Gastrocnemius medialis (tissue), 4 donors: ENCODE measurements around the gene RFC5.

Source experiments
- CTCF ChIP-seq, 5 experiments: fragments of 450-650 bp in 3 of 5; fragments of 200-600 bp in 2 of 5; sonication (generic) in 2 of 5; IDR thresholded peaks in 4 of 5; conservative IDR thresholded peaks in 1 of 5; 1 replicate in 4 of 5; 2 replicates in 1 of 5; pipeline ENCODE4 v1.5.1; 2016 to 2019; ENCODE audit warnings: antibody characterized with exemption in 5 of 5, mild to moderate bottlenecking in 3 of 5, moderate library complexity in 3 of 5
- POLR2A ChIP-seq, 2 donors: fragments of 450-650 bp; IDR thresholded peaks; one replicate each; pipeline ENCODE4 v1.6.1; 2017; ENCODE audit warnings: antibody characterized with exemption in 2 of 2, mild to moderate bottlenecking in 2 of 2, moderate library complexity in 2 of 2

- TF ChIP-seq CTCF (IDR thresholded peaks at IDR 0.05 in 4 of 5, conservative IDR thresholded peaks at IDR 0.05 in 1 of 5) = no peak
- no peak for TF ChIP-seq POLR2A (IDR thresholded peaks at IDR 0.05)
Measured at GRCh38 chr12:117972301-117972700, 44.2 kb upstream of the RFC5 start.
